Hepatocyte (in vitro differentiated cells): Measurements from ENCODE around the gene MRPL45.

ENCODE experiments used
- EZH2phosphoT487 ChIP-seq: fragments of 200-600 bp; sonication (generic); IDR thresholded peaks from one replicate; pipeline ENCODE4 v1.6.1; 2018; ENCODE audit warnings: antibody characterized with exemption, mild to moderate bottlenecking, low read depth, moderate library complexity; ENCODE audit not compliant: unreplicated experiment, severe bottlenecking
- TF ChIP-seq, protein P1 (sequence below): fragments of 200-600 bp; sonication (generic); IDR thresholded peaks from 2 replicates; pipeline ENCODE4 v1.5.1; 2016; ENCODE audit warnings: antibody characterized with exemption, mild to moderate bottlenecking; ENCODE audit not compliant: poor library complexity

DNA sequence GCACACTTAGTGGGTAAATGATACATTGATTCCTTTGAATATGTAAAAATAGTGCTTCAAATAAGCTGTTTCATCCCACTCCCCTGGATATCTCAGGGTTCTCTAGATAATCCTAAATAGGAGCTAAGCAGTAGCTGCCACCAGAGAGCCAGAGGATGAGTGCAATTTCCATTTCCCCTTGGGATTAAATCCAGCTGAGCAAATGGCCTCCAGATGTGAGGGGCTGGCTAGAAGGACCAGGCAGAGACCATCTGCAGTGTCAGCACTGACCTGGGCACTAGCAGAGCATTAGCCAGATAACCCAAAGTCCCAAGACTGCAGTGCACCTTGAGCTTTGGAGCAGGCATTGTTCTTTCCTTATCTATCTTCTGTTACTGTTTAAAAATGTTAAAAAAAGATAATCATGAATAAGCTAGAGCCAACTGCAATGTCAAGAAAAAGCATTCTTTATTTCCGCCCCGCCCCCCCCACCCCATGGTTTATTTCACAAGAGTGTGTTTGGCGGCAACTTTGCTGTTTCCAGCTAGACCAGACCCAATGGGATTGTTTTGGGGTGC is 27.3 kb downstream of the MRPL45 start:
- TF ChIP-seq, protein P1, sequence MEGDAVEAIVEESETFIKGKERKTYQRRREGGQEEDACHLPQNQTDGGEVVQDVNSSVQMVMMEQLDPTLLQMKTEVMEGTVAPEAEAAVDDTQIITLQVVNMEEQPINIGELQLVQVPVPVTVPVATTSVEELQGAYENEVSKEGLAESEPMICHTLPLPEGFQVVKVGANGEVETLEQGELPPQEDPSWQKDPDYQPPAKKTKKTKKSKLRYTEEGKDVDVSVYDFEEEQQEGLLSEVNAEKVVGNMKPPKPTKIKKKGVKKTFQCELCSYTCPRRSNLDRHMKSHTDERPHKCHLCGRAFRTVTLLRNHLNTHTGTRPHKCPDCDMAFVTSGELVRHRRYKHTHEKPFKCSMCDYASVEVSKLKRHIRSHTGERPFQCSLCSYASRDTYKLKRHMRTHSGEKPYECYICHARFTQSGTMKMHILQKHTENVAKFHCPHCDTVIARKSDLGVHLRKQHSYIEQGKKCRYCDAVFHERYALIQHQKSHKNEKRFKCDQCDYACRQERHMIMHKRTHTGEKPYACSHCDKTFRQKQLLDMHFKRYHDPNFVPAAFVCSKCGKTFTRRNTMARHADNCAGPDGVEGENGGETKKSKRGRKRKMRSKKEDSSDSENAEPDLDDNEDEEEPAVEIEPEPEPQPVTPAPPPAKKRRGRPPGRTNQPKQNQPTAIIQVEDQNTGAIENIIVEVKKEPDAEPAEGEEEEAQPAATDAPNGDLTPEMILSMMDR, result no peak
- no peak for TF ChIP-seq EZH2phosphoT487
